22Rv1 (cell line): ENCODE data around the gene TSEN2.

Source experiments
- H3K27ac ChIP-seq: fragments of 450-650 bp; 2 replicates; pipeline ENCODE4 v1.5.1; 2017
- CTCF ChIP-seq: fragments of 450-650 bp; IDR thresholded peaks from 2 replicates; pipeline ENCODE4 v1.5.1; 2017; ENCODE audit warnings: mild to moderate bottlenecking
- ZFX ChIP-seq: fragments of 450-650 bp; IDR thresholded peaks from 2 replicates; pipeline ENCODE4 v1.6.1; 2017; ENCODE audit warnings: antibody characterized with exemption, borderline replicate concordance

Gene TSEN2

GRCh38 chr3:12487336-12487735 is 3.1 kb downstream of the TSEN2 start:
- no peak overlapping the region for H3K27ac ChIP-seq
- TF ChIP-seq ZFX (no peak), CTCF (no peak)

GRCh38 chr3:12487786-12488185 is 3.5 kb downstream of the TSEN2 start:
- no peak overlapping the region for H3K27ac ChIP-seq
- TF ChIP-seq ZFX (no peak), CTCF (no peak)

GRCh38 chr3:12489368-12489767 is 5.1 kb downstream of the TSEN2 start:
- TF ChIP-seq ZFX (no peak), CTCF (no peak)
- no peak overlapping the region for H3K27ac ChIP-seq

- no peak for TF ChIP-seq CTCF
- no peak for TF ChIP-seq ZFX
- H3K27ac ChIP-seq, result no peak overlapping the region
Observed at GRCh38 chr3:12489832-12490231, 5.6 kb downstream of the TSEN2 start.

- no peak overlapping the region for H3K27ac ChIP-seq
- TF ChIP-seq ZFX (no peak), CTCF (no peak)
Observed at GRCh38 chr3:12490547-12490946, 6.3 kb downstream of the TSEN2 start.

GRCh38 chr3:12495749-12496452 is 11.6 kb downstream of the TSEN2 start:
- TF ChIP-seq CTCF (peak; percentile 29), ZFX (no peak)

GRCh38 chr3:12496453-12496761 is 12.1 kb downstream of the TSEN2 start:
- no peak for TF ChIP-seq CTCF
- TF ChIP-seq ZFX, result no peak
- H3K27ac ChIP-seq, result no peak overlapping the region

More at GRCh38 chr3:12495749-12496452, 11.6 kb downstream of the TSEN2 start:
- H3K27ac ChIP-seq, result no peak overlapping the region
